HepG2 (cell line): ENCODE measurements around the gene ARSB.

Experiments
- CTCF ChIP-seq: sonication (generic); formaldehyde crosslinking; IDR thresholded peaks from 2 replicates; pipeline ENCODE4 v1.5.0; 2020; ENCODE audit warnings: mild to moderate bottlenecking, missing genetic modification reagents, moderate library complexity
- MXI1 ChIP-seq: IDR thresholded peaks from 3 replicates; pipeline ENCODE4 v1.6.1; 2012; ENCODE audit warnings: low read depth, low read length, inconsistent platforms, borderline replicate concordance
- RAD21 ChIP-seq: fragments of 450-650 bp; formaldehyde crosslinking; IDR thresholded peaks from 2 replicates; pipeline ENCODE4 v1.5.0; 2020; ENCODE audit warnings: mild to moderate bottlenecking
- RBFOX2 ChIP-seq: fragments of 200-400 bp; formaldehyde crosslinking; IDR thresholded peaks from 2 replicates; pipeline ENCODE4 v1.6.1; 2017; ENCODE audit warnings: low read depth, mild to moderate bottlenecking, low read length
- RFX1 ChIP-seq: fragments of 450-650 bp; IDR thresholded peaks from 2 replicates; pipeline ENCODE4 v1.6.1; 2017
- SMARCE1 ChIP-seq: fragments of 450-650 bp; IDR thresholded peaks from 2 replicates; pipeline ENCODE4 v1.6.1; 2017; ENCODE audit warnings: borderline replicate concordance
- TAF1 ChIP-seq: sonication (generic); formaldehyde crosslinking; IDR thresholded peaks from 2 replicates; pipeline ENCODE4 v1.4.0; 2020; ENCODE audit warnings: missing genetic modification reagents
- ZFX ChIP-seq: sonication (generic); formaldehyde crosslinking; IDR thresholded peaks from 2 replicates; pipeline ENCODE4 v1.4.0; 2020; ENCODE audit warnings: mild to moderate bottlenecking, low read depth, missing genetic modification reagents, moderate library complexity

GRCh38 chr5:79005151-79005550 lies 20.0 kb upstream of the ARSB start:
- TF ChIP-seq ZFX (CRISPR knock-in tag) (no peak), CTCF (CRISPR knock-in tag) (no peak), MXI1 (no peak), RAD21 (CRISPR knock-in tag) (no peak), RFX1 (no peak), SMARCE1 (no peak), RBFOX2 (no peak), TAF1 (CRISPR knock-in tag) (no peak)
